PC-9 (cell line): ENCODE results near the gene DGKG.

Experiments
- CTCF ChIP-seq: fragments of 200-600 bp; sonication (generic); conservative IDR thresholded peaks from 2 replicates; pipeline ENCODE4 v1.6.1; 2017; ENCODE audit warnings: mixed run types, antibody characterized with exemption, mild to moderate bottlenecking, moderate library complexity
- EZH2 ChIP-seq: fragments of 200-600 bp; sonication (generic); IDR thresholded peaks from 2 replicates; pipeline ENCODE4 v1.8.0; 2017; ENCODE audit warnings: antibody characterized with exemption, low read depth

- TF ChIP-seq CTCF (no peak), EZH2 (no peak)
Observed at GRCh38 chr3:186380622-186381380, 18.8 kb upstream of the DGKG start.
